ENCODE data around the gene DPPA3. TPM values are rescaled to one million over a fixed set of nuclear protein-coding genes. Genes with fewer than 3 reads are reported as not detected.
A peak's percentile ranks its signal among the peaks of the same experiment; 100 is the strongest.

Gene DPPA3
- total and polyA plus RNA-seq, 2 of the 8 experiments (the other 6 are each of a cell fraction or from before 2014, with no cell fraction given) = 0.30 to 1.2 TPM

GRCh38 chr12:7694556-7695236 is 16.5 kb upstream of the DPPA3 start (continued):
- TF ChIP-seq KDM4A (IDR thresholded peaks at IDR 0.05; ENCODE audit: low read depth, low read length, severe bottlenecking) = no peak
- TF ChIP-seq MAX (IDR thresholded peaks at IDR 0.05) = peak; percentile 44; the same call in 1 of the 2 replicates
- 0 out of 4 replicates have a peak, but pooled peaks of 1 of the 2 experiments have one; percentile 79 for TF ChIP-seq HDAC2 (IDR thresholded peaks at IDR 0.05; ENCODE audit: borderline replicate concordance in 1 of 2, low read depth in 2 of 2, low read length in 2 of 2)
- no peak for TF ChIP-seq RXRA (IDR thresholded peaks at IDR 0.05; ENCODE audit: insufficient read depth, low read depth, low read length)
- TF ChIP-seq TCF12 (IDR thresholded peaks at IDR 0.05; ENCODE audit: low read depth, low read length) = no peak
- no peak for TF ChIP-seq ASH2L (IDR thresholded peaks at IDR 0.05; ENCODE audit: low read length)
- TF ChIP-seq SAP30 (IDR thresholded peaks at IDR 0.05; ENCODE audit: insufficient read depth, insufficient replicate concordance, low read length) = no peak
- TF ChIP-seq MAFK (IDR thresholded peaks at IDR 0.05; ENCODE audit: low read depth, low read length) = no peak
- TF ChIP-seq EZH2 (IDR thresholded peaks at IDR 0.05; ENCODE audit: low read depth, low read length, severe bottlenecking) = no peak
- no peak for TF ChIP-seq KDM1A (IDR thresholded peaks at IDR 0.05; ENCODE audit: borderline replicate concordance, low read length)
- peak in 1 of 2 experiments; percentile 72 for TF ChIP-seq BCL11A (IDR thresholded peaks at IDR 0.05; ENCODE audit: low read depth in 2 of 2, low read length in 2 of 2)
- TF ChIP-seq FOSL1 (IDR thresholded peaks at IDR 0.05; ENCODE audit: insufficient read depth, low read depth, low read length) = no peak
- no peak for TF ChIP-seq CTCF (IDR thresholded peaks at IDR 0.05; ENCODE audit: control extremely low read depth in 1 of 3, insufficient read depth in 1 of 3, low read depth in 1 of 3, low read length in 3 of 3)
